HepG2 (cell line): ENCODE measurements around the gene CAPZB. TPM values are rescaled to one million over a fixed set of nuclear protein-coding genes. Genes with fewer than 3 reads are reported as not detected.
A peak's percentile ranks its signal among the peaks of the same experiment; 100 is the strongest.

Experiments used
- ARHGAP35 ChIP-seq: sonication (generic); formaldehyde crosslinking; IDR thresholded peaks from 2 replicates; pipeline ENCODE4 v1.9.0; 2022; ENCODE audit warnings: mild to moderate bottlenecking, inconsistent platforms, moderate library complexity, missing genetic modification reagents, borderline replicate concordance
- BORCS8-MEF2B ChIP-seq: sonication (generic); formaldehyde crosslinking; IDR thresholded peaks from 2 replicates; pipeline ENCODE4 v1.8.0; 2022; ENCODE audit warnings: mild to moderate bottlenecking, missing genetic modification reagents
- HMGA1 ChIP-seq: sonication (generic); formaldehyde crosslinking; conservative IDR thresholded peaks from 2 replicates; pipeline ENCODE4 v1.4.0; 2020; ENCODE audit warnings: missing genetic modification reagents
- HOXA9 ChIP-seq: sonication (generic); formaldehyde crosslinking; IDR thresholded peaks from 2 replicates; pipeline ENCODE4 v1.8.1; 2022; ENCODE audit warnings: missing genetic modification reagents, mild to moderate bottlenecking, moderate library complexity, borderline replicate concordance
- JDP2 ChIP-seq: sonication (generic); formaldehyde crosslinking; IDR thresholded peaks from 2 replicates; pipeline ENCODE4 v1.8.1; 2022; ENCODE audit warnings: missing genetic modification reagents, borderline replicate concordance
- KAT2B ChIP-seq: fragments of 150-350 bp; IDR thresholded peaks from 2 replicates; pipeline ENCODE4 v1.6.1; 2014; ENCODE audit warnings: low read depth, low read length, borderline replicate concordance
- KDM1A ChIP-seq: IDR thresholded peaks from 2 replicates; pipeline ENCODE4 v1.6.1; 2016; ENCODE audit warnings: missing compliant biosample characterization
- KLF11 ChIP-seq: IDR thresholded peaks from 2 replicates; pipeline ENCODE4 v1.6.1; 2016; ENCODE audit warnings: missing compliant biosample characterization
- KMT2B ChIP-seq: IDR thresholded peaks from 2 replicates; pipeline ENCODE4 v1.6.1; 2016; ENCODE audit warnings: missing genetic modification reagents, missing compliant biosample characterization
- PAF1 ChIP-seq: IDR thresholded peaks from 2 replicates; pipeline ENCODE4 v1.6.1; 2016; ENCODE audit warnings: missing genetic modification reagents, missing compliant biosample characterization
- PCBP2 ChIP-seq: fragments of 200-400 bp; formaldehyde crosslinking; optimal IDR thresholded peaks from 2 replicates; pipeline ENCODE3; 2018; ENCODE audit warnings: low read length, low read depth; ENCODE audit not compliant: poor library complexity, severe bottlenecking
- RELA ChIP-seq: sonication (generic); formaldehyde crosslinking; IDR thresholded peaks from 2 replicates; pipeline ENCODE4 v1.4.0; 2020; ENCODE audit warnings: missing genetic modification reagents
- ZBTB20 ChIP-seq: sonication (generic); formaldehyde crosslinking; IDR thresholded peaks from 2 replicates; pipeline ENCODE4 v1.8.1; 2023; ENCODE audit warnings: missing genetic modification reagents, low read depth, mild to moderate bottlenecking, borderline replicate concordance
- ZNF343 ChIP-seq: sonication (generic); formaldehyde crosslinking; IDR thresholded peaks from 2 replicates; pipeline ENCODE4 v1.4.0; 2020; ENCODE audit warnings: mild to moderate bottlenecking, missing genetic modification reagents
- ZNF543 ChIP-seq: sonication (generic); formaldehyde crosslinking; IDR thresholded peaks from 2 replicates; pipeline ENCODE4 v1.4.0; 2020; ENCODE audit warnings: mild to moderate bottlenecking, missing genetic modification reagents
- ZNF564 ChIP-seq: sonication (generic); formaldehyde crosslinking; IDR thresholded peaks from 2 replicates; pipeline ENCODE4 v1.8.1; 2023; ENCODE audit warnings: mild to moderate bottlenecking, missing genetic modification reagents
- ZNF607 ChIP-seq: sonication (generic); formaldehyde crosslinking; IDR thresholded peaks from 2 replicates; pipeline ENCODE4 v1.5.1; 2020; ENCODE audit warnings: missing genetic modification reagents, mild to moderate bottlenecking, borderline replicate concordance
- polyA plus RNA-seq, 8 experiments: library from polyadenylated mRNA; depleted of rRNA in 3 of 8; stranded (reverse) in 7 of 8; unstranded in 1 of 8; fragments of >200 nt; fragmentation: Illumina TruSeq in 4 of 8; extraction: Trizol in 4 of 8; gene quantifications; 2 replicates each; pipeline versions ENCODE4 v1.2.1 to v1.2.3, GENCODE V29; 2011 to 2016; ENCODE audit warnings: low read depth in 4 of 8, missing spikeins in 1 of 8, mixed read lengths in 1 of 8; ENCODE audit not compliant: insufficient read depth in 1 of 8
- total RNA-seq, 5 experiments: library from RNA; depleted of rRNA; stranded (reverse); fragments of >200 nt; fragmentation: Illumina TruSeq; extraction: Trizol; gene quantifications; 2 replicates each; pipeline ENCODE4 v1.2.3, GENCODE V29; 2016; ENCODE audit warnings: low read depth in 1 of 5
- TF ChIP-seq, protein P1 (sequence below): sonication (generic); formaldehyde crosslinking; IDR thresholded peaks from 2 replicates; pipeline ENCODE4 v1.4.0; 2020; ENCODE audit warnings: mild to moderate bottlenecking, missing genetic modification reagents
- TF ChIP-seq, protein P2 (sequence below): sonication (generic); formaldehyde crosslinking; IDR thresholded peaks from 2 replicates; pipeline ENCODE4 v1.5.1; 2020; ENCODE audit warnings: missing genetic modification reagents, mild to moderate bottlenecking, borderline replicate concordance
- TF ChIP-seq, protein P3 (sequence below): sonication (generic); formaldehyde crosslinking; IDR thresholded peaks from 2 replicates; pipeline ENCODE4 v1.5.0; 2020; ENCODE audit warnings: missing genetic modification reagents
- TF ChIP-seq, protein P4 (sequence below): fragments of 450-650 bp; IDR thresholded peaks from 2 replicates; pipeline ENCODE4 v1.6.1; 2017
- TF ChIP-seq, protein P5 (sequence below): sonication (generic); formaldehyde crosslinking; IDR thresholded peaks from 2 replicates; pipeline ENCODE4 v1.4.0; 2020; ENCODE audit warnings: missing genetic modification reagents
- TF ChIP-seq, protein P6 (sequence below): IDR thresholded peaks from 2 replicates; pipeline ENCODE4 v1.6.1; 2016

Gene CAPZB
- total and polyA plus RNA-seq, 2 of the 13 experiments (the other 11 are each of a cell fraction or from before 2014, with no cell fraction given): 58.9 to 76.9 TPM

DNA sequence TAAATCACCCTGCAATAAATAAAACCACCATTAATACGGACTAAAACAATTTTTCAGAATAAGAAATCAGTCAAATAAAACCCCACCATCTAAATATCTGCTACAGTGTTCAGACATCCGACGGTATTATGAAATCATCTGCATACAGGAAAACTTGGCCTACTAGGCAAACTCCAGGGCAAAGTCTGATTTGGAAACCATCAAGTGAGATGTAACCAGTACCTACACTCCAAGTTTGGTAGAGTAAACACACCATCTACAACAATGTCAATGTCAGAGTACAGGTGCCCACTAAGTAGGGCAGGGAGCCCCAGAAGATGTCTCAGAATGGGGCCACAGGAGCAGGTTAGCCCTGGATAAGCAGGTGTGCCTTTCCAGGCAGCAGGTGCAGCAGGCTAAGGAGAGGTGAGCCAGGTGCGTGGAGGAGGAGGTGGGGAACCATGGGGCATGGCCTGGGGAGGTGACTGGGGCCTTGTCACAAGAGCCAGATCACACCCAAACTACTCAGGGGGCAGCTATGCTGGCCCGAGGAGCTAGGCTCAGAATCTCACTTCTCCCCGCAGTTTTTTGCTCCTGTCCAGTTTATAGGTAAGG is 59.6 kb downstream of the CAPZB start (continued):
- TF ChIP-seq ZNF564: no peak
- no peak for TF ChIP-seq ZNF343
- no peak for TF ChIP-seq KLF11 (CRISPR knock-in tag)
- TF ChIP-seq JDP2 (CRISPR knock-in tag): no peak
- TF ChIP-seq ZNF607 (CRISPR knock-in tag): no peak
- TF ChIP-seq, protein P1, sequence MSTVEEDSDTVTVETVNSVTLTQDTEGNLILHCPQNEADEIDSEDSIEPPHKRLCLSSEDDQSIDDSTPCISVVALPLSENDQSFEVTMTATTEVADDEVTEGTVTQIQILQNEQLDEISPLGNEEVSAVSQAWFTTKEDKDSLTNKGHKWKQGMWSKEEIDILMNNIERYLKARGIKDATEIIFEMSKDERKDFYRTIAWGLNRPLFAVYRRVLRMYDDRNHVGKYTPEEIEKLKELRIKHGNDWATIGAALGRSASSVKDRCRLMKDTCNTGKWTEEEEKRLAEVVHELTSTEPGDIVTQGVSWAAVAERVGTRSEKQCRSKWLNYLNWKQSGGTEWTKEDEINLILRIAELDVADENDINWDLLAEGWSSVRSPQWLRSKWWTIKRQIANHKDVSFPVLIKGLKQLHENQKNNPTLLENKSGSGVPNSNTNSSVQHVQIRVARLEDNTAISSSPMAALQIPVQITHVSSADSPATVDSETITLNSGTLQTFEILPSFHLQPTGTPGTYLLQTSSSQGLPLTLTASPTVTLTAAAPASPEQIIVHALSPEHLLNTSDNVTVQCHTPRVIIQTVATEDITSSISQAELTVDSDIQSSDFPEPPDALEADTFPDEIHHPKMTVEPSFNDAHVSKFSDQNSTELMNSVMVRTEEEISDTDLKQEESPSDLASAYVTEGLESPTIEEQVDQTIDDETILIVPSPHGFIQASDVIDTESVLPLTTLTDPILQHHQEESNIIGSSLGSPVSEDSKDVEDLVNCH (CRISPR knock-in tag): no peak
- no peak for TF ChIP-seq ARHGAP35
- TF ChIP-seq KDM1A (CRISPR knock-in tag): peak; percentile 65; the same call in 1 of the 2 replicates
- TF ChIP-seq, protein P2, sequence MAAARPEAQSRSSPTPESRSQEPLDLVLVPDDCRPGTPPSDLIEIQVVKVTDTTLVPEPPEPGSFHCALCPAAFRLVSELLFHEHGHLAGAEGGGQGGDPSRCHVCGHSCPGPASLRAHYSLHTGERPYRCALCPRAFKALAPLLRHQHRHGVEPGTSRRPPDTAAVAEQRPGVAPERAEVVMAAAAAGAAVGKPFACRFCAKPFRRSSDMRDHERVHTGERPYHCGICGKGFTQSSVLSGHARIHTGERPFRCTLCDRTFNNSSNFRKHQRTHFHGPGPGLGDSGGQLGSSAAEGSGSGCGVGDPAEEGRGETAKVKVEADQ (CRISPR knock-in tag): no peak
- TF ChIP-seq, protein P3, sequence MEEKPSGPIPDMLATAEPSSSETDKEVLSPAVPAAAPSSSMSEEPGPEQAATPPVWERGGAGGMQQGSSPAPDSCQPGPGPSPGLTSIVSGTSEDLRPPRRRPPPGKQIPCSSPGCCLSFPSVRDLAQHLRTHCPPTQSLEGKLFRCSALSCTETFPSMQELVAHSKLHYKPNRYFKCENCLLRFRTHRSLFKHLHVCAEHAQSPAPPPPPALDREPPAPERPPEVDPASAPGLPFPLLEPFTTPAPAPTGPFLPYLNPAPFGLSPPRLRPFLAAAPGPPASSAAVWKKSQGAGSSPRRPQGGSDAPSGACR (CRISPR knock-in tag): no peak
- TF ChIP-seq ZBTB20 (CRISPR knock-in tag): no peak
- TF ChIP-seq KMT2B (CRISPR knock-in tag): no peak
- TF ChIP-seq PAF1 (CRISPR knock-in tag): no peak
- TF ChIP-seq KAT2B: no peak
- TF ChIP-seq HOXA9 (CRISPR knock-in tag): no peak
- no peak for TF ChIP-seq RELA
- TF ChIP-seq, protein P4, sequence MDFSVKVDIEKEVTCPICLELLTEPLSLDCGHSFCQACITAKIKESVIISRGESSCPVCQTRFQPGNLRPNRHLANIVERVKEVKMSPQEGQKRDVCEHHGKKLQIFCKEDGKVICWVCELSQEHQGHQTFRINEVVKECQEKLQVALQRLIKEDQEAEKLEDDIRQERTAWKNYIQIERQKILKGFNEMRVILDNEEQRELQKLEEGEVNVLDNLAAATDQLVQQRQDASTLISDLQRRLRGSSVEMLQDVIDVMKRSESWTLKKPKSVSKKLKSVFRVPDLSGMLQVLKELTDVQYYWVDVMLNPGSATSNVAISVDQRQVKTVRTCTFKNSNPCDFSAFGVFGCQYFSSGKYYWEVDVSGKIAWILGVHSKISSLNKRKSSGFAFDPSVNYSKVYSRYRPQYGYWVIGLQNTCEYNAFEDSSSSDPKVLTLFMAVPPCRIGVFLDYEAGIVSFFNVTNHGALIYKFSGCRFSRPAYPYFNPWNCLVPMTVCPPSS: no peak
- no peak for TF ChIP-seq HMGA1 (CRISPR knock-in tag)
- no peak for TF ChIP-seq PCBP2
- TF ChIP-seq BORCS8-MEF2B (CRISPR knock-in tag): no peak
- TF ChIP-seq, protein P5, sequence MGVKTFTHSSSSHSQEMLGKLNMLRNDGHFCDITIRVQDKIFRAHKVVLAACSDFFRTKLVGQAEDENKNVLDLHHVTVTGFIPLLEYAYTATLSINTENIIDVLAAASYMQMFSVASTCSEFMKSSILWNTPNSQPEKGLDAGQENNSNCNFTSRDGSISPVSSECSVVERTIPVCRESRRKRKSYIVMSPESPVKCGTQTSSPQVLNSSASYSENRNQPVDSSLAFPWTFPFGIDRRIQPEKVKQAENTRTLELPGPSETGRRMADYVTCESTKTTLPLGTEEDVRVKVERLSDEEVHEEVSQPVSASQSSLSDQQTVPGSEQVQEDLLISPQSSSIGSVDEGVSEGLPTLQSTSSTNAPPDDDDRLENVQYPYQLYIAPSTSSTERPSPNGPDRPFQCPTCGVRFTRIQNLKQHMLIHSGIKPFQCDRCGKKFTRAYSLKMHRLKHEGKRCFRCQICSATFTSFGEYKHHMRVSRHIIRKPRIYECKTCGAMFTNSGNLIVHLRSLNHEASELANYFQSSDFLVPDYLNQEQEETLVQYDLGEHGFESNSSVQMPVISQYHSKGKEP (CRISPR knock-in tag): no peak
- TF ChIP-seq, protein P6, sequence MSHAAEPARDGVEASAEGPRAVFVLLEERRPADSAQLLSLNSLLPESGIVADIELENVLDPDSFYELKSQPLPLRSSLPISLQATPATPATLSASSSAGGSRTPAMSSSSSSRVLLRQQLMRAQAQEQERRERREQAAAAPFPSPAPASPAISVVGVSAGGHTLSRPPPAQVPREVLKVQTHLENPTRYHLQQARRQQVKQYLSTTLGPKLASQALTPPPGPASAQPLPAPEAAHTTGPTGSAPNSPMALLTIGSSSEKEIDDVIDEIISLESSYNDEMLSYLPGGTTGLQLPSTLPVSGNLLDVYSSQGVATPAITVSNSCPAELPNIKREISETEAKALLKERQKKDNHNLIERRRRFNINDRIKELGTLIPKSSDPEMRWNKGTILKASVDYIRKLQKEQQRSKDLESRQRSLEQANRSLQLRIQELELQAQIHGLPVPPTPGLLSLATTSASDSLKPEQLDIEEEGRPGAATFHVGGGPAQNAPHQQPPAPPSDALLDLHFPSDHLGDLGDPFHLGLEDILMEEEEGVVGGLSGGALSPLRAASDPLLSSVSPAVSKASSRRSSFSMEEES: no peak
- no peak for TF ChIP-seq ZNF543 (CRISPR knock-in tag)
